NCI-H1417 (cell line): ENCODE results near the gene HERC2.
"Not testable (repeated sequence)": the region's sequence is repeated elsewhere in the genome, so short reads cannot be mapped to it uniquely, and the experiment has no call there.

Experiments used
- DNase-seq, 3 experiments: peaks; one replicate each; lab custom pipeline; 2025; lab: John Stamatoyannopoulos, UW

The HERC2 gene

GRCh38 chr15:28179270-28179669 is 142.7 kb downstream of the HERC2 start:
- DNase-seq, result no peak

GRCh38 chr15:28178727-28179126 is 143.3 kb downstream of the HERC2 start:
- DNase-seq, result no peak

- no peak for DNase-seq
These were observed 143.7 kb downstream of the HERC2 start for GRCh38 chr15:28178290-28178689.

GRCh38 chr15:28169366-28169765 is 152.6 kb downstream of the HERC2 start:
- peak in 1 of 3 experiments; percentile 58 for DNase-seq

GRCh38 chr15:28168405-28169121 is 153.4 kb downstream of the HERC2 start:
- peak in 2 of 3 experiments; percentile 79 to 96 for DNase-seq

- DNase-seq, result peak in 1 of 3 experiments; percentile 27
These were observed 154.9 kb downstream of the HERC2 start for GRCh38 chr15:28167042-28167441.

- DNase-seq, result no peak
These were observed 156.2 kb downstream of the HERC2 start for GRCh38 chr15:28165791-28166190.

- DNase-seq, result peak in 1 of 3 experiments; percentile 21
These were observed 157.1 kb downstream of the HERC2 start for GRCh38 chr15:28164876-28165275.

- no peak for DNase-seq
These were observed 167.7 kb downstream of the HERC2 start for GRCh38 chr15:28154283-28154682.

GRCh38 chr15:28153492-28154119 is 168.4 kb downstream of the HERC2 start:
- no peak for DNase-seq

- DNase-seq, result not testable (repeated sequence)
These were observed 169.4 kb downstream of the HERC2 start for GRCh38 chr15:28152538-28152923.

- DNase-seq, result peak in 1 of 3 experiments; percentile 8
These were observed 170.0 kb downstream of the HERC2 start for GRCh38 chr15:28151864-28152537.

- DNase-seq, result no peak
These were observed 174.2 kb downstream of the HERC2 start for GRCh38 chr15:28147801-28148200.

- DNase-seq, result not testable (repeated sequence)
These were observed 176.6 kb downstream of the HERC2 start for GRCh38 chr15:28145419-28145818.

- no peak for DNase-seq
These were observed 181.9 kb downstream of the HERC2 start for GRCh38 chr15:28140062-28140461.

- not testable (repeated sequence) for DNase-seq
These were observed 184.5 kb downstream of the HERC2 start for GRCh38 chr15:28137408-28138039.

- DNase-seq, result not testable (repeated sequence)
These were observed 185.6 kb downstream of the HERC2 start for GRCh38 chr15:28136236-28136904.

- no peak for DNase-seq
These were observed 188.7 kb downstream of the HERC2 start for GRCh38 chr15:28133281-28133680.

- no peak for DNase-seq
These were observed 189.3 kb downstream of the HERC2 start for GRCh38 chr15:28132524-28133275.

- no peak for DNase-seq
These were observed 190.0 kb downstream of the HERC2 start for GRCh38 chr15:28131946-28132345.

GRCh38 chr15:28131400-28131799 is 190.6 kb downstream of the HERC2 start:
- DNase-seq, result no peak
